Liver (tissue), 3 donors: ENCODE data around the gene STX1A.

Experiments used
- ATF3 ChIP-seq: IDR thresholded peaks from 2 replicates; pipeline ENCODE4 v1.6.1; 2016; ENCODE audit warnings: antibody characterized with exemption
- CTCF ChIP-seq: fragments of 150-350 bp; IDR thresholded peaks from 2 replicates; pipeline ENCODE4 v1.5.1; 2017; ENCODE audit warnings: improper control_type of control experiment, low read depth, low read length; ENCODE audit not compliant: missing input control
- FOXA1 ChIP-seq: IDR thresholded peaks from 2 replicates; pipeline ENCODE4 v1.6.1; 2016; ENCODE audit warnings: antibody characterized with exemption
- GABPA ChIP-seq, 2 donors: IDR thresholded peaks in 1 of 2; conservative IDR thresholded peaks in 1 of 2; 2 replicates each; pipeline ENCODE4 v1.6.1; 2016; ENCODE audit warnings: antibody characterized with exemption in 2 of 2, mild to moderate bottlenecking in 1 of 2, moderate library complexity in 1 of 2
- RAD21 ChIP-seq, 2 donors: IDR thresholded peaks; 2 replicates each; pipeline ENCODE4 v1.6.1; 2016; ENCODE audit warnings: antibody characterized with exemption in 2 of 2, mild to moderate bottlenecking in 2 of 2
- SP1 ChIP-seq: IDR thresholded peaks from 2 replicates; pipeline ENCODE4 v1.6.1; 2018; ENCODE audit warnings: antibody characterized with exemption, mild to moderate bottlenecking
- TAF1 ChIP-seq: conservative IDR thresholded peaks from 2 replicates; pipeline ENCODE4 v1.6.1; 2016; ENCODE audit warnings: antibody characterized with exemption, mild to moderate bottlenecking
- YY1 ChIP-seq: IDR thresholded peaks from 2 replicates; pipeline ENCODE4 v1.6.1; 2016; ENCODE audit warnings: antibody characterized with exemption, mild to moderate bottlenecking
- TF ChIP-seq, protein P1 (sequence below): IDR thresholded peaks from 2 replicates; pipeline ENCODE4 v1.6.1; 2016; ENCODE audit warnings: antibody characterized with exemption, mild to moderate bottlenecking
- TF ChIP-seq, protein P2 (sequence below): IDR thresholded peaks from 2 replicates; pipeline ENCODE4 v1.6.1; 2016; ENCODE audit warnings: antibody characterized with exemption
- TF ChIP-seq, protein P3 (sequence below): IDR thresholded peaks from 2 replicates; pipeline ENCODE4 v1.6.1; 2016; ENCODE audit warnings: antibody characterized with exemption
- donor health status: healthy.
- donor health status: healthy.

DNA sequence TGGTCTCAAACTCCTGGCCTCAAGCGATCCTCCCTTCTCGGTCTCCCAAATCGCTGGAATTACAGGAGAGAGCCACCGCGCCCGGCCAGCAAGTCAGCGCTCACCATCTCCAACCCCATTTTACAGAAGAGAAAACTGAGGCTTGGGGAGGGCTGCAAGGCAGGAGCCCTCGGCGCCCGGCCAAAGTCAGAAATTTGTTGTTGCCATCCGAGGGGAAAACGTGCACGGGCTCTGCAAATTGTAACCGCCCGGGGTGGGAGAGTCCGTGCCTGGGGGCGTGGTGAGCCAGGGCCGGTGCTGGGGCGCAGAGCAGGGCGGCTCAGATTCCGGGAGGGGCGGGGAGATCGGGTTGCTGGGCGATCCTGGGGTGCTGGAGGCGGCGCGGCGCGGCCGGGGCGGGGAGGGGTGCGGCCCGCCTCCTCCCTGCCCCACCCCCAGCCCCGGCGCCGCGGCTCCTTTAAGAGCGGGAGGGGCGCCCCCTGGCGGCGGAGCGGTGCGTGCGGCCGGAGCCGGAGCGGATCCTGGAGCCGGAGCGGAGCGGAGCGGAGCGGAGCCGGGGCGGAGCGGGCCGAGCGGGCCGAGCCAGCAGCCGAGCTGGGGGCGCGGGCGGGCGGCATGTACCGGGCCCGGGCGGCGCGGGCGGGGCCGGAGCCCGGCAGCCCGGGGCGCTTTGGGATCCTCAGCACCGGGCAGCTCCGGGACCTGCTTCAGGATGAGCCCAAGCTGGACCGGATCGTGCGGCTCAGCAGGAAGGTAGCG is 51.9 kb downstream of the STX1A start, which contains the start of gene VPS37D:
- peak; percentile 95 for TF ChIP-seq CTCF
- TF ChIP-seq, protein P1, sequence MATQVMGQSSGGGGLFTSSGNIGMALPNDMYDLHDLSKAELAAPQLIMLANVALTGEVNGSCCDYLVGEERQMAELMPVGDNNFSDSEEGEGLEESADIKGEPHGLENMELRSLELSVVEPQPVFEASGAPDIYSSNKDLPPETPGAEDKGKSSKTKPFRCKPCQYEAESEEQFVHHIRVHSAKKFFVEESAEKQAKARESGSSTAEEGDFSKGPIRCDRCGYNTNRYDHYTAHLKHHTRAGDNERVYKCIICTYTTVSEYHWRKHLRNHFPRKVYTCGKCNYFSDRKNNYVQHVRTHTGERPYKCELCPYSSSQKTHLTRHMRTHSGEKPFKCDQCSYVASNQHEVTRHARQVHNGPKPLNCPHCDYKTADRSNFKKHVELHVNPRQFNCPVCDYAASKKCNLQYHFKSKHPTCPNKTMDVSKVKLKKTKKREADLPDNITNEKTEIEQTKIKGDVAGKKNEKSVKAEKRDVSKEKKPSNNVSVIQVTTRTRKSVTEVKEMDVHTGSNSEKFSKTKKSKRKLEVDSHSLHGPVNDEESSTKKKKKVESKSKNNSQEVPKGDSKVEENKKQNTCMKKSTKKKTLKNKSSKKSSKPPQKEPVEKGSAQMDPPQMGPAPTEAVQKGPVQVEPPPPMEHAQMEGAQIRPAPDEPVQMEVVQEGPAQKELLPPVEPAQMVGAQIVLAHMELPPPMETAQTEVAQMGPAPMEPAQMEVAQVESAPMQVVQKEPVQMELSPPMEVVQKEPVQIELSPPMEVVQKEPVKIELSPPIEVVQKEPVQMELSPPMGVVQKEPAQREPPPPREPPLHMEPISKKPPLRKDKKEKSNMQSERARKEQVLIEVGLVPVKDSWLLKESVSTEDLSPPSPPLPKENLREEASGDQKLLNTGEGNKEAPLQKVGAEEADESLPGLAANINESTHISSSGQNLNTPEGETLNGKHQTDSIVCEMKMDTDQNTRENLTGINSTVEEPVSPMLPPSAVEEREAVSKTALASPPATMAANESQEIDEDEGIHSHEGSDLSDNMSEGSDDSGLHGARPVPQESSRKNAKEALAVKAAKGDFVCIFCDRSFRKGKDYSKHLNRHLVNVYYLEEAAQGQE, result no peak
- peak; percentile 56 to 66 for TF ChIP-seq RAD21 (IDR thresholded peaks at IDR 0.05)
- TF ChIP-seq, protein P2, sequence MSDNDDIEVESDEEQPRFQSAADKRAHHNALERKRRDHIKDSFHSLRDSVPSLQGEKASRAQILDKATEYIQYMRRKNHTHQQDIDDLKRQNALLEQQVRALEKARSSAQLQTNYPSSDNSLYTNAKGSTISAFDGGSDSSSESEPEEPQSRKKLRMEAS, result no peak
- TF ChIP-seq YY1, result no peak
- no peak for TF ChIP-seq ATF3
- peak; percentile 30 for TF ChIP-seq SP1
- no peak for TF ChIP-seq TAF1
- no peak for TF ChIP-seq GABPA (IDR thresholded peaks at IDR 0.05 in 1 of 2, conservative IDR thresholded peaks at IDR 0.05 in 1 of 2)
- no peak for TF ChIP-seq FOXA1
- TF ChIP-seq, protein P3, sequence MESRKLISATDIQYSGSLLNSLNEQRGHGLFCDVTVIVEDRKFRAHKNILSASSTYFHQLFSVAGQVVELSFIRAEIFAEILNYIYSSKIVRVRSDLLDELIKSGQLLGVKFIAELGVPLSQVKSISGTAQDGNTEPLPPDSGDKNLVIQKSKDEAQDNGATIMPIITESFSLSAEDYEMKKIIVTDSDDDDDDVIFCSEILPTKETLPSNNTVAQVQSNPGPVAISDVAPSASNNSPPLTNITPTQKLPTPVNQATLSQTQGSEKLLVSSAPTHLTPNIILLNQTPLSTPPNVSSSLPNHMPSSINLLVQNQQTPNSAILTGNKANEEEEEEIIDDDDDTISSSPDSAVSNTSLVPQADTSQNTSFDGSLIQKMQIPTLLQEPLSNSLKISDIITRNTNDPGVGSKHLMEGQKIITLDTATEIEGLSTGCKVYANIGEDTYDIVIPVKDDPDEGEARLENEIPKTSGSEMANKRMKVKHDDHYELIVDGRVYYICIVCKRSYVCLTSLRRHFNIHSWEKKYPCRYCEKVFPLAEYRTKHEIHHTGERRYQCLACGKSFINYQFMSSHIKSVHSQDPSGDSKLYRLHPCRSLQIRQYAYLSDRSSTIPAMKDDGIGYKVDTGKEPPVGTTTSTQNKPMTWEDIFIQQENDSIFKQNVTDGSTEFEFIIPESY, result no peak
